ENCODE results near the gene GPHN. TPM values are rescaled to one million over a fixed set of nuclear protein-coding genes. Genes with fewer than 3 reads are reported as not detected.

Gene GPHN
- total RNA-seq, 1 experiment from 2014 or later = 23.4 TPM

DNA sequence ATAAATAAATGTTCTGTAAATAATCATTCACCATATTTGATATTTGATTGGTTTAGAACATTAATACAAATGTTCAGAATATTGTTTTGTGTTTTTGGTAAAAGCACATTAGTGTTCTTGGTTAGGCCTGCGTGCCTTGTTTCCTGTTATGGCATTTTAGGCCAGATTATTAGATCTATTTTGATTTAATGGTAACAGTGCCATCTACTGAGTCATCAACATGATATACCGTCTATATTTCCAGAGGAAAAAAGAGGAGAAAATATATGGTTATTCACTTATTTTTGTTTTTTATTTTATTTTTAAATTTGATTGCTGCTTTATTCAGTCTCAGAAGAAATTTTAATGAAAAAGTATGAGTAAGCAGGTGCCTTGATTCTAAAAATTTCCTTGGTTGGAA, 60.3 kb downstream of the GPHN start:
- Histone ChIP-seq H2AFZ (ENCODE audit: low read length) (no peak overlapping the region), H3K27me3 (ENCODE audit: low read length) (no peaks in the 10 kb centered on the region), H3K9me2 (replicated peaks; ENCODE audit: low read length) (no peaks in the 10 kb centered on the region), H4K20me1 (ENCODE audit: low read length) (0 out of 2 replicates have a peak, but pooled peaks cover 6% of the 10 kb centered on the region), H3K9me3 (ENCODE audit: low read length) (no peaks in the 10 kb centered on the region), H3K4me1 (ENCODE audit: insufficient read depth, low read length) (peaks cover 3% of the 10 kb centered on the region; the same call in 1 of the 2 replicates), H3K9ac (ENCODE audit: low read length) (no peak overlapping the region), H3K4me3 (ENCODE audit: low read length) (no peak overlapping the region), H3K79me2 (ENCODE audit: low read length) (peaks cover 63% of the 10 kb centered on the region), H3F3A (ENCODE audit: low read length, unreplicated experiment) (no peaks in the 10 kb centered on the region), H3K4me2 (ENCODE audit: low read length) (no peak overlapping the region), H3K27ac (ENCODE audit: low read length) (no peak overlapping the region), H3K36me3 (ENCODE audit: low read depth, low read length) (no peaks in the 10 kb centered on the region)
- no peak for DNase-seq
- ChIA-PET POLR2A (ENCODE audit: unreplicated experiment) (no interaction called here), CTCF (interaction anchor here (0.9 kb wide), 1 partner anchor 167 kb away, joined by 6 read pairs; no protein-coding TSS in a partner anchor)
- BruUV-seq (replicated peaks) = no TSS peak
- TF ChIP-seq, protein P1, sequence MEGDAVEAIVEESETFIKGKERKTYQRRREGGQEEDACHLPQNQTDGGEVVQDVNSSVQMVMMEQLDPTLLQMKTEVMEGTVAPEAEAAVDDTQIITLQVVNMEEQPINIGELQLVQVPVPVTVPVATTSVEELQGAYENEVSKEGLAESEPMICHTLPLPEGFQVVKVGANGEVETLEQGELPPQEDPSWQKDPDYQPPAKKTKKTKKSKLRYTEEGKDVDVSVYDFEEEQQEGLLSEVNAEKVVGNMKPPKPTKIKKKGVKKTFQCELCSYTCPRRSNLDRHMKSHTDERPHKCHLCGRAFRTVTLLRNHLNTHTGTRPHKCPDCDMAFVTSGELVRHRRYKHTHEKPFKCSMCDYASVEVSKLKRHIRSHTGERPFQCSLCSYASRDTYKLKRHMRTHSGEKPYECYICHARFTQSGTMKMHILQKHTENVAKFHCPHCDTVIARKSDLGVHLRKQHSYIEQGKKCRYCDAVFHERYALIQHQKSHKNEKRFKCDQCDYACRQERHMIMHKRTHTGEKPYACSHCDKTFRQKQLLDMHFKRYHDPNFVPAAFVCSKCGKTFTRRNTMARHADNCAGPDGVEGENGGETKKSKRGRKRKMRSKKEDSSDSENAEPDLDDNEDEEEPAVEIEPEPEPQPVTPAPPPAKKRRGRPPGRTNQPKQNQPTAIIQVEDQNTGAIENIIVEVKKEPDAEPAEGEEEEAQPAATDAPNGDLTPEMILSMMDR (conservative IDR thresholded peaks at IDR 0.05; ENCODE audit: low read depth, low read length) = 0 out of 2 replicates have a peak, but pooled peaks have one; percentile 26
- TF ChIP-seq EZH2phosphoT487 (IDR thresholded peaks at IDR 0.05; ENCODE audit: borderline replicate concordance, low read length) = no peak
- intact Hi-C loops (cut with micrococcal nuclease) = loop anchor here (1.0 to 5.0 kb wide), 2 partner anchors 73 to 166 kb away; no protein-coding TSS in a partner anchor
- ATAC-seq = peak; percentile 37

DNA sequence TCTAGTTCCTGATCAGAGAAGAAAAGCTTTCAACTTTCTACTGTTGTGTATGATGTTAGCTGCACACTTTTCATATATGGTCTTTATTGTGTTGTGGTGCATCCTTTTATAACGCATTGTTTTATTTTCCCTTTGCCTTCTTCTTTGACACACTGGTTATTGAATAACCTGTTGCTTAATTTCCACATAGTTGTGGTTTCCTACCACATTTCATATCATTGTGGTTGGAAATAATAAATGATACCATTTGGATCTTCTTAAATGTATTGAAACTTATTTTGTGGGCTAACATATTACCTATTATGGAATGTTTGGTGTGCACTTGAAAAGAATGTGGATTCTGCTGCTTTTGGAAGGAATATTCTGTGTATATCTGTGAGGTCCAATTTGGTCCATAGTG, 64.9 kb downstream of the GPHN start:
- Histone ChIP-seq H3K79me2 (ENCODE audit: low read length) (peaks cover 76% of the 10 kb centered on the region), H2AFZ (ENCODE audit: low read length) (no peak overlapping the region), H4K20me1 (ENCODE audit: low read length) (no peaks in the 10 kb centered on the region), H3F3A (ENCODE audit: low read length, unreplicated experiment) (no peaks in the 10 kb centered on the region), H3K4me3 (ENCODE audit: low read length) (no peak overlapping the region), H3K9me2 (replicated peaks; ENCODE audit: low read length) (no peaks in the 10 kb centered on the region), H3K4me2 (ENCODE audit: low read length) (no peak overlapping the region), H3K27ac (ENCODE audit: low read length) (no peak overlapping the region), H3K27me3 (ENCODE audit: low read length) (no peaks in the 10 kb centered on the region), H3K9ac (ENCODE audit: low read length) (no peak overlapping the region), H3K9me3 (ENCODE audit: low read length) (peaks cover 10% of the 10 kb centered on the region), H3K4me1 (ENCODE audit: insufficient read depth, low read length) (no peaks in the 10 kb centered on the region), H3K36me3 (ENCODE audit: low read depth, low read length) (peaks cover 17% of the 10 kb centered on the region)
- TF ChIP-seq EZH2phosphoT487 (IDR thresholded peaks at IDR 0.05; ENCODE audit: borderline replicate concordance, low read length) = no peak
- TF ChIP-seq, protein P1 (conservative IDR thresholded peaks at IDR 0.05; ENCODE audit: low read depth, low read length) = no peak
- TF ChIP-seq EZH2 (IDR thresholded peaks at IDR 0.05; ENCODE audit: low read length, unreplicated experiment) = no peak
- no TSS peak for BruUV-seq (replicated peaks)
- DNase-seq (no peak), ATAC-seq (no peak)
- ChIA-PET CTCF (no interaction called here), POLR2A (ENCODE audit: unreplicated experiment) (no interaction called here)
- intact Hi-C loops (cut with micrococcal nuclease) = no loop called here

DNA sequence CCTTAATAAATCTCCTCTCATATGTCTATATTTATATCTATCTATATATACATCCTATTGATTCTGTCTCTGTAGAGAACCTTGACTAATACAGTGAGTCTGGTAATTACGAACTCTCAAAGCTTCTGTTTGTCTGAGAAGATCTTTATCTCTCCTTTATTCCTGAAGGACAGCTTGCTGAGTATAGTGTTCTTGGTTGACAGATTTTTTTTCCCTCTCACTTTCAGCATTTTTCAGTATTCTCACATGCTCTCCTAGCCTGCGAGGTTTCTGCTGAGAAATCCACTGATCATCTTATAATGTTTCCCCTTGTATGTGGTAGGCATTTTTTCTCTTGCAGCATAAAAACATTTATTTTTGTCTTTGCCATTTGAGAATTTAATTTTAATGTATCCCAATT, 67.1 kb downstream of the GPHN start:
- intact Hi-C loops (cut with micrococcal nuclease) = no loop called here
- Histone ChIP-seq H3K27ac (ENCODE audit: low read length) (no peak overlapping the region), H3K9ac (ENCODE audit: low read length) (no peak overlapping the region), H3K4me3 (ENCODE audit: low read length) (no peak overlapping the region), H3K36me3 (ENCODE audit: low read depth, low read length) (peaks cover 17% of the 10 kb centered on the region), H3F3A (ENCODE audit: low read length, unreplicated experiment) (no peaks in the 10 kb centered on the region), H3K27me3 (ENCODE audit: low read length) (no peaks in the 10 kb centered on the region), H2AFZ (ENCODE audit: low read length) (no peak overlapping the region), H3K9me3 (ENCODE audit: low read length) (peaks cover 10% of the 10 kb centered on the region), H3K4me2 (ENCODE audit: low read length) (no peak overlapping the region), H3K79me2 (ENCODE audit: low read length) (peaks cover 73% of the 10 kb centered on the region), H4K20me1 (ENCODE audit: low read length) (no peaks in the 10 kb centered on the region), H3K9me2 (replicated peaks; ENCODE audit: low read length) (no peaks in the 10 kb centered on the region), H3K4me1 (ENCODE audit: insufficient read depth, low read length) (no peaks in the 10 kb centered on the region)
- no peak for DNase-seq
- TF ChIP-seq EZH2 (IDR thresholded peaks at IDR 0.05; ENCODE audit: low read length, unreplicated experiment) (no peak), EZH2phosphoT487 (IDR thresholded peaks at IDR 0.05; ENCODE audit: borderline replicate concordance, low read length) (no peak)
- TF ChIP-seq, protein P1 (conservative IDR thresholded peaks at IDR 0.05; ENCODE audit: low read depth, low read length) = no peak
- CTCF ChIA-PET = no interaction called here
- POLR2A ChIA-PET (ENCODE audit: unreplicated experiment) = no interaction called here
- BruUV-seq (replicated peaks) = no TSS peak
- ATAC-seq = no peak

Measured in PC-3 (cell line).